Calu3 (cell line): ENCODE measurements around the gene NKAPL. TPM values are rescaled to one million over a fixed set of nuclear protein-coding genes. Genes with fewer than 3 reads are reported as not detected.

Experiments used
- BruUV-seq: library from RNA; stranded (reverse); fragments of 400-500 nt; replicated peaks from 2 replicates; lab custom pipeline; 2021; lab: Mats Ljungman, UMichigan
- CTCF ChIA-PET: fragments of 300-600 bp; sonication (Branson Sonifier 250); formaldehyde crosslinking; loops from one replicate; lab custom pipeline; 2022; ENCODE audit warnings: antibody characterized with exemption; lab: Charles Lee
- DNase-seq: peaks from one replicate; pipeline ENCODE4 v3.0.0; 2022
- H3K27ac Mint-ChIP-seq: one replicate; pipeline ENCODE4 v1.8.0; 2022; ENCODE audit warnings: mixed read lengths; ENCODE audit not compliant: unreplicated experiment
- H3K27me3 Mint-ChIP-seq: one replicate; pipeline ENCODE4 v1.8.0; 2022; ENCODE audit warnings: mixed read lengths; ENCODE audit not compliant: unreplicated experiment
- H3K36me3 Mint-ChIP-seq: one replicate; pipeline ENCODE4 v1.8.0; 2022; ENCODE audit warnings: mild to moderate bottlenecking, moderate library complexity, mixed read lengths; ENCODE audit not compliant: insufficient read depth, unreplicated experiment
- H3K4me1 Mint-ChIP-seq: one replicate; pipeline ENCODE4 v1.8.0; 2022; ENCODE audit warnings: mild to moderate bottlenecking, low read depth, mixed read lengths; ENCODE audit not compliant: unreplicated experiment
- H3K4me3 Mint-ChIP-seq: one replicate; pipeline ENCODE4 v1.8.0; 2022; ENCODE audit warnings: mild to moderate bottlenecking, low read depth, moderate library complexity, mixed read lengths; ENCODE audit not compliant: unreplicated experiment
- H3K9me3 Mint-ChIP-seq: one replicate; pipeline ENCODE4 v1.8.0; 2022; ENCODE audit warnings: low read depth, mixed read lengths; ENCODE audit not compliant: unreplicated experiment
- CTCF ChIP-seq: fragments of 200-600 bp; IDR thresholded peaks from one replicate; pipeline ENCODE4 v1.8.0; 2022; ENCODE audit warnings: antibody characterized with exemption; ENCODE audit not compliant: unreplicated experiment
- intact Hi-C: fragments of 100-400 bp; cut with micrococcal nuclease; formaldehyde crosslinking; loops from one replicate; pipeline ENCODE4 v1.10.0; 2022; ENCODE audit not compliant: unreplicated experiment
- total RNA-seq: library from RNA; stranded (reverse); gene quantifications from 2 replicates; pipeline ENCODE4 v1.2.3, GENCODE V29; 2022

Gene NKAPL
- total RNA-seq, 1 experiment from 2014 or later, result not detected

GRCh38 chr6:28218312-28219248 lies 40.5 kb upstream of the NKAPL start:
- CTCF ChIA-PET, result interaction anchor here (0.6 to 0.7 kb wide), 3 partner anchors 20 to 165 kb away, joined by 3 to 4 read pairs (median 3); no protein-coding TSS in a partner anchor
- Mint-ChIP-seq H3K9me3 (no peaks in the 10 kb centered on the region), H3K36me3 (peaks cover 18% of the 10 kb centered on the region), H3K27ac (peak overlapping the region; percentile 32), H3K4me1 (no peaks in the 10 kb centered on the region), H3K4me3 (peak overlapping the region; percentile 72), H3K27me3 (no peaks in the 10 kb centered on the region)
- TSS peak; percentile 83 for BruUV-seq
- DNase-seq, result peak; percentile 74
- intact Hi-C loops, result loop anchor here (10.0 kb wide), 1 partner anchor 204 kb away; no protein-coding TSS in a partner anchor
- TF ChIP-seq CTCF, result no peak

GRCh38 chr6:28220257-28221133 lies 38.6 kb upstream of the NKAPL start:
- no TSS peak for BruUV-seq
- no peak for TF ChIP-seq CTCF
- Mint-ChIP-seq H3K36me3 (peaks cover 33% of the 10 kb centered on the region), H3K9me3 (no peaks in the 10 kb centered on the region), H3K27ac (no peak overlapping the region), H3K27me3 (no peaks in the 10 kb centered on the region), H3K4me3 (no peak overlapping the region), H3K4me1 (no peaks in the 10 kb centered on the region)
- DNase-seq, result no peak
- CTCF ChIA-PET, result no interaction called here
- intact Hi-C loops, result no loop called here

GRCh38 chr6:28224131-28225055 lies 34.7 kb upstream of the NKAPL start:
- Mint-ChIP-seq H3K36me3 (peaks cover 19% of the 10 kb centered on the region), H3K27me3 (no peaks in the 10 kb centered on the region), H3K4me1 (no peaks in the 10 kb centered on the region), H3K27ac (peak overlapping the region; percentile 73), H3K9me3 (no peaks in the 10 kb centered on the region), H3K4me3 (peak overlapping the region; percentile 93)
- DNase-seq, result no peak
- CTCF ChIA-PET, result interaction anchor here (0.7 kb wide), 1 partner anchor 27 kb away, joined by 3 read pairs; no protein-coding TSS in a partner anchor
- intact Hi-C loops, result loop anchor here (2.0 kb wide), 1 partner anchor 84 kb away; the partner anchor contains the start of gene ZKSCAN8
- no TSS peak for BruUV-seq
- TF ChIP-seq CTCF, result no peak
